ENCODE measurements around the gene DCAF6. TPM values are rescaled to one million over a fixed set of nuclear protein-coding genes. Genes with fewer than 3 reads are reported as not detected.

The DCAF6 gene
- total and polyA plus RNA-seq, 3 donors from 2014 or later = 160 to 199 (median 173) TPM

DNA sequence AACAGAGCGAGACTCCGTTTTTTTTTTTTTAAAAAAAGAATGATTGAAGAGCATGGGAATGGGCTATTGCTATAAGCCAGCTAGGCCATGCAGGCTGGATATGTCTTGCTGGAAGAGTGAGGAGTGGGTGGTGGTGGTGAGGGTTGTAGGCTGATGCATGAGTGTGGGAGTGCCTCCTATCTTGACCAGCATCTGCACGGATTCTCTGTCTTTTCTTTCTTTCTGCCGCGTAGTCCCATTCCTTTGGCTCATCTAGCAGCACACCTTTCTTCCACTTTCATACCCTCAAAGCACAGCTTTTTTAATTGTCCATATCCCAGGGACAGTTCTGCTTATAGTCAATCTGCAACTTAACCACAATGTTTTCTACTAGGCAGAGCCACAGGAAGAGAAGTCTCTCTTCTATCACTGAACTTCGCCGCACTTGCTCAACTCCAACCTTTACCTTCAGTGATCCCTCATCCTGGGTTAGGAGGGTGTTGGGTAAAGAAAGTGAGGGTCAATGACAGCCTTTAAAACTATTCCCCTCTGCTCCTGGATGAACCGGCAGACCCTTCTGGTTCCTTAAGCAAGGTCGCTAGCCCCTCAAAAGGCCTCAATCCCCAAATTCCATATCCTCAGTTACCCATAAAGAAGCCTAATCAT, 37.8 kb upstream of the DCAF6 start:
- 91% methylated on average over 9 of the region's 9 CpGs for WGBS, 2 donors
- intact Hi-C loops (cut with DNase I; ENCODE audit: low total_unique reads) = no loop called here
- Histone ChIP-seq H3K36me3 (ENCODE audit: low read depth, missing control alignments) (no peaks in the 10 kb centered on the region), H3K4me3 (no peak overlapping the region), H3K27ac (no peak overlapping the region), H3K9me3 (no peaks in the 10 kb centered on the region), H3K27me3 (no peaks in the 10 kb centered on the region), H3K4me1 (no peaks in the 10 kb centered on the region)
- no peak for TF ChIP-seq POLR2A (IDR thresholded peaks at IDR 0.05)
- TF ChIP-seq, protein P1, sequence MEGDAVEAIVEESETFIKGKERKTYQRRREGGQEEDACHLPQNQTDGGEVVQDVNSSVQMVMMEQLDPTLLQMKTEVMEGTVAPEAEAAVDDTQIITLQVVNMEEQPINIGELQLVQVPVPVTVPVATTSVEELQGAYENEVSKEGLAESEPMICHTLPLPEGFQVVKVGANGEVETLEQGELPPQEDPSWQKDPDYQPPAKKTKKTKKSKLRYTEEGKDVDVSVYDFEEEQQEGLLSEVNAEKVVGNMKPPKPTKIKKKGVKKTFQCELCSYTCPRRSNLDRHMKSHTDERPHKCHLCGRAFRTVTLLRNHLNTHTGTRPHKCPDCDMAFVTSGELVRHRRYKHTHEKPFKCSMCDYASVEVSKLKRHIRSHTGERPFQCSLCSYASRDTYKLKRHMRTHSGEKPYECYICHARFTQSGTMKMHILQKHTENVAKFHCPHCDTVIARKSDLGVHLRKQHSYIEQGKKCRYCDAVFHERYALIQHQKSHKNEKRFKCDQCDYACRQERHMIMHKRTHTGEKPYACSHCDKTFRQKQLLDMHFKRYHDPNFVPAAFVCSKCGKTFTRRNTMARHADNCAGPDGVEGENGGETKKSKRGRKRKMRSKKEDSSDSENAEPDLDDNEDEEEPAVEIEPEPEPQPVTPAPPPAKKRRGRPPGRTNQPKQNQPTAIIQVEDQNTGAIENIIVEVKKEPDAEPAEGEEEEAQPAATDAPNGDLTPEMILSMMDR (IDR thresholded peaks at IDR 0.05) = no peak
- no peak for DNase-seq

DNA sequence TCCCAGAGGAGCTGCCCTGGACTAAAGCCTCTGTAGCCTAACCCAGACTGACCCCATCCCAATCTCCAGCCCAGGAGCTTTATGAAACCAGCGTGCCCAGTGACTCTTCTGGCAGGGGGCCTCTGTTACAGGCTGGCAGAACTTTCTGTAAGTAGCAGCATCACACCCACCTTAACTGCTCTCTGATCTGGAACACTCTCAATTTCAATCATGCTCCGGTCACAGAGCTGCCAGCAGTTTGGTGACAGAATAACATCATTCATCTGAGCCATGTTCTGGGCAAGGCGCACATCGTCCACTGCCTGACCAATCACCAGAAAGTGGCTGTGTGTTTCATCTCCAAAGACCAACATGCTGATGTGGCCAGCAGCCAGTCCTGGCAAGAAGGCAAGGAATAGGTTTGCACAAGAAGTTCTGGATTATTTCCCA, 37.2 kb upstream of the DCAF6 start:
- no peak for DNase-seq

DNA sequence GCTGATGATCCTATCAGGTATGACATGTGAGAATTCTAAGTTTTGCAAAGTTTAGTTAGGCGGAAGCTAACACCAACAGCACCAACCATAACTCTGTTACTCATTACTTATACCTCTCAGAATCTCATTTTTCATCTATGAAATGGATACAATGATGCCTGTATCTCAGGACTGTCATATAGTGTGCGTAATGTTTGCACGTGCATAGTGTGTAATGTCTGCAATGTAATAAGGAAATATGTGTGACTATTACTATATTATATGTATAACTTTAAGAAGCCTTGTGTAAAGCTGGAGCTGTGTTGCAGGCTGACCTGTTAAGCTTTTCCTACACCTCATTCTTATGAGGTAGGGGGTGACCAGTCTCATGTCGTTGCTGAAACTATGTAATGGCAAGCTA, 35.6 kb upstream of the DCAF6 start:
- 90 to 93% methylated on average over 4 of the region's 4 CpGs for WGBS, 2 donors

More for the DNA sequence above, 37.2 kb upstream of the DCAF6 start:
- intact Hi-C loops (cut with DNase I; ENCODE audit: low total_unique reads) = no loop called here
- TF ChIP-seq, protein P1 (IDR thresholded peaks at IDR 0.05) = no peak
- no peak for TF ChIP-seq POLR2A (IDR thresholded peaks at IDR 0.05)
- H3K4me1 ChIP-seq = no peaks in the 10 kb centered on the region
- H3K9me3 ChIP-seq = no peaks in the 10 kb centered on the region
- no peaks in the 10 kb centered on the region for H3K27me3 ChIP-seq
- no peak overlapping the region for H3K4me3 ChIP-seq
- no peak overlapping the region for H3K27ac ChIP-seq
- no peaks in the 10 kb centered on the region for H3K36me3 ChIP-seq (ENCODE audit: low read depth, missing control alignments)
- 59 to 69% methylated on average over 4 of the region's 4 CpGs for WGBS, 2 donors

DNA sequence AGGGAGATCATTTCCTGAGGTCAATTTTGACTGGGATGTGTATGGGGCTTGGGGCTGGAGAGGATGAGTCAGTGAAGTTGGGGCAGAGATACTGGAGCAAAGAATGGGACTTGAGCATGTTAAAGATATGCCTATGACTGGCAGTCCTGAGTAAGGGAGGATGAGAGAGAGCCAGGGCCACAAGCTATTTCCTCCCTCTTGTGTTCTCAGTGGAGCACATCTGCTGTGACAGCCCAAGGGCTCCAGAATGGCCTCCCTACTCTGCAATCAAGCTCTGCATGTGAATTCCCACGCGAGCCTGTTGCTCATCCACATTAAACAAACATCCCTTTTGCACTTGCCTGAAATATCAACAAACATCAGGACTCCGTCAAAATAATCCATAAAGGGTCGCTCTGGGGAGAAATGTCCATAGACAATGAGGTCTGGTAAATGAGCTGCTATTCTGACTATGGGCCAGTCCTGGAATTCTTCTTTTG, 31.8 kb upstream of the DCAF6 start:
- H3K4me3 ChIP-seq = no peak overlapping the region
- H3K4me1 ChIP-seq = no peaks in the 10 kb centered on the region
- no peaks in the 10 kb centered on the region for H3K27me3 ChIP-seq
- no peaks in the 10 kb centered on the region for H3K9me3 ChIP-seq
- 83 to 92% methylated on average over 4 of the region's 4 CpGs for WGBS, 2 donors
- no peaks in the 10 kb centered on the region for H3K36me3 ChIP-seq (ENCODE audit: low read depth, missing control alignments)
- intact Hi-C loops (cut with DNase I; ENCODE audit: low total_unique reads) = no loop called here
- TF ChIP-seq, protein P1 (IDR thresholded peaks at IDR 0.05) = no peak
- TF ChIP-seq POLR2A (IDR thresholded peaks at IDR 0.05) = no peak
- no peak for DNase-seq
- H3K27ac ChIP-seq = no peak overlapping the region

More for the DNA sequence above, 35.6 kb upstream of the DCAF6 start:
- no peak for DNase-seq
- Histone ChIP-seq H3K27ac (no peak overlapping the region), H3K27me3 (no peaks in the 10 kb centered on the region), H3K4me3 (no peak overlapping the region), H3K4me1 (no peaks in the 10 kb centered on the region), H3K36me3 (ENCODE audit: low read depth, missing control alignments) (no peaks in the 10 kb centered on the region), H3K9me3 (no peaks in the 10 kb centered on the region)
- intact Hi-C loops (cut with DNase I; ENCODE audit: low total_unique reads) = no loop called here
- TF ChIP-seq POLR2A (IDR thresholded peaks at IDR 0.05) = no peak
- TF ChIP-seq, protein P1 (IDR thresholded peaks at IDR 0.05) = no peak

DNA sequence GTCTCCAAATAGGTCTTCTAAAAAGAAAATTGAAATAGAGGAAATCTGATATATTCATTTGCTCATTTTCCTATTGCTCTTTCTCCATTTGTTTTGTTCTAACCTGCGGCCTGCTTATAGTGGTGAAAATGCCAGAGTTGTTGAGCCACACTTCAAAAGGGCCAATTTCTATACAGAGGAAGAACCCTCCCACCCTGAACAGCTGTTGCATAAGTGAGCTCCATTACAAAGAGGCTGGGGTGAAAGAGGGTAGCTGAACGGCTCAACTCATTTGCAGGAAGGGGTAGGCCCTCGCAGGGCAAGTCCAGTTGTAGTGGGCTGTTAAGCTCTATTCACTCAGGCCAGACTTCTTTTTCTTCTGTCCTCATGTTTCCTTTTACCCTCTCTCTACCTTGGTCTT, 31.3 kb upstream of the DCAF6 start:
- Histone ChIP-seq H3K36me3 (ENCODE audit: low read depth, missing control alignments) (no peaks in the 10 kb centered on the region), H3K4me1 (no peaks in the 10 kb centered on the region), H3K27ac (no peak overlapping the region), H3K4me3 (no peak overlapping the region), H3K27me3 (no peaks in the 10 kb centered on the region), H3K9me3 (no peaks in the 10 kb centered on the region)
- intact Hi-C loops (cut with DNase I; ENCODE audit: low total_unique reads) = no loop called here
- WGBS, 2 donors = 91 to 92% methylated on average over 3 of the region's 3 CpGs
- TF ChIP-seq, protein P1 (IDR thresholded peaks at IDR 0.05) = no peak
- TF ChIP-seq POLR2A (IDR thresholded peaks at IDR 0.05) = no peak
- DNase-seq = no peak
